Measurements from ENCODE around the gene ELMO1. TPM values are rescaled to one million over a fixed set of nuclear protein-coding genes. Genes with fewer than 3 reads are reported as not detected.

Gene ELMO1
- polyA plus RNA-seq, 1 experiment: not detected

DNA sequence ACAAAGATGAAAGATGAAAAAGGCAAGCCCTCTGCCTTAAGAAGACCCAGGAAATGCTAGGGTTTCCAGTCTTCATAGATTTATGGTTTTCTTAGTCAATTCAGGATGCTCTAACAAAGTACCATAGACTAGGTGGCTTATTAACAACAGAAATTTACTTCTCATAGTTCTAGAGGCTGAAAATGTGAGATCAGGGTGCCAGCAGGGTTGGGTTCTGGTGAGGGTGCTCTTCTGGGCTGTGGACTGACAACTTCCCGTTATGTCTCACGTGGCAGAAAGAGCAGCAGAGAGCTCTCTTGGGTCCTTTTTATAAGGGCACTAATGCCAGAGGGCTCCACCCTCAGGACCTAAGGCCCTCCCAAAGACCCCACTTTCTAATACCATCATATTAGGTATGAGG is 23.7 kb downstream of the ELMO1 start:
- DNase-seq (ENCODE audit: low read depth): no peak
- TF ChIP-seq, protein P1, sequence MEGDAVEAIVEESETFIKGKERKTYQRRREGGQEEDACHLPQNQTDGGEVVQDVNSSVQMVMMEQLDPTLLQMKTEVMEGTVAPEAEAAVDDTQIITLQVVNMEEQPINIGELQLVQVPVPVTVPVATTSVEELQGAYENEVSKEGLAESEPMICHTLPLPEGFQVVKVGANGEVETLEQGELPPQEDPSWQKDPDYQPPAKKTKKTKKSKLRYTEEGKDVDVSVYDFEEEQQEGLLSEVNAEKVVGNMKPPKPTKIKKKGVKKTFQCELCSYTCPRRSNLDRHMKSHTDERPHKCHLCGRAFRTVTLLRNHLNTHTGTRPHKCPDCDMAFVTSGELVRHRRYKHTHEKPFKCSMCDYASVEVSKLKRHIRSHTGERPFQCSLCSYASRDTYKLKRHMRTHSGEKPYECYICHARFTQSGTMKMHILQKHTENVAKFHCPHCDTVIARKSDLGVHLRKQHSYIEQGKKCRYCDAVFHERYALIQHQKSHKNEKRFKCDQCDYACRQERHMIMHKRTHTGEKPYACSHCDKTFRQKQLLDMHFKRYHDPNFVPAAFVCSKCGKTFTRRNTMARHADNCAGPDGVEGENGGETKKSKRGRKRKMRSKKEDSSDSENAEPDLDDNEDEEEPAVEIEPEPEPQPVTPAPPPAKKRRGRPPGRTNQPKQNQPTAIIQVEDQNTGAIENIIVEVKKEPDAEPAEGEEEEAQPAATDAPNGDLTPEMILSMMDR (IDR thresholded peaks at IDR 0.05; ENCODE audit: insufficient read depth, low read depth, low read length): no peak
- Histone ChIP-seq H3K4me3 (ENCODE audit: low read depth, low read length) (no peak overlapping the region), H3K27me3 (ENCODE audit: control insufficient read depth, insufficient read depth, low read length) (no peaks in the 10 kb centered on the region), H3K36me3 (ENCODE audit: control insufficient read depth, insufficient read depth, low read length) (no peaks in the 10 kb centered on the region)
- CTCF ChIA-PET: no interaction called here
- POLR2A ChIA-PET: no interaction called here

DNA sequence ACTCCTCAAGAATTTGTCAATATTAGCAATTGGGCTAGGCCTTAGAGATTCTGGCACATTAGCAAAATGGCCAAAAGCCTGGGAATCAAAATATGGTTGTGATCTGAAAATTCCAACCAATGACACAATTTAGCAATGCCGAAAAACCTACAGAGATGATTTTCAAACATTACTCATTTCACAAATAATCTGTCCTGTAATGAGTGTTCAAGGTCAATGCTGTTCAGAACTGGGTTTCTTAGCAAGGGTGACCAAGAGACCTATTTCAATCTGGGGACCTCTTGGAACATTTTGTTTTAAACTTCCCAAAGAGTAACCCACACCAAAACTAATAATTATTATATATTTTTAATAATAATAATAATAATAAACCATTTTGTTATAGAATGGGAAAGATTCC is 24.1 kb downstream of the ELMO1 start:
- Histone ChIP-seq H3K4me3 (ENCODE audit: low read depth, low read length) (no peak overlapping the region), H3K27me3 (ENCODE audit: control insufficient read depth, insufficient read depth, low read length) (no peaks in the 10 kb centered on the region), H3K36me3 (ENCODE audit: control insufficient read depth, insufficient read depth, low read length) (no peaks in the 10 kb centered on the region)
- ChIA-PET CTCF (no interaction called here), POLR2A (no interaction called here)
- TF ChIP-seq, protein P1 (IDR thresholded peaks at IDR 0.05; ENCODE audit: insufficient read depth, low read depth, low read length): no peak
- no peak for DNase-seq (ENCODE audit: low read depth)

DNA sequence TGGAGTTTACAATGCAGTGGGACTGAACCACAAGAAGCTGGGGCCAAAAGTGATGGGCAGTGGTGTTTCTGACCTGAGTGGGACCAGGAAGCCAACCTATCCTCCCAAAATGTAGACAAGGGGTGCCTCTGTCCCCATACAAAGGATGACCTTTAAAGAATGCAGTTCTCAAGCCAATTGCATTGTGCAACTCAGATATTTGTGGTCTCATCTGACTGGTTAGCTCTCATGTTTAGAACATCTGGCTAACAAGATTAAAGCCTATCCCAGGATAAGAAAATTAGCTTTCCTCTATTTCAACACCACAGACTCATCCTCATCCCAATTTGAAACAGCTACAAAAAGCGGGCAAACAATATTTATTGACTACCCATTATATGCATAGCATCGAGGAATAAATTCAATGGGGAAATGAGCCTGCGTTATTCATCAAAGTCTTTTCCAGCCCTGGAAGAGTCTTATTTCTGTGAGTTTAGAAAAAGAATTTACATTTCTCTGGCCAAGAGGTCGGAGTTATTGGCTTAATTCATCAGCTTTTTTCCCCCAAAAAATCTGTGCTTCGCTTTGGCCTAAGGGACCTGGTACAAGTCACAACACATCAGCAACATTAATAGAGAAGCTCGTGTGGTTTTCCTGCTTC is 26.7 kb downstream of the ELMO1 start:
- H3K4me3 ChIP-seq (ENCODE audit: low read depth, low read length): no peak overlapping the region
- no peak for DNase-seq (ENCODE audit: low read depth)
- POLR2A ChIA-PET: no interaction called here
- H3K36me3 ChIP-seq (ENCODE audit: control insufficient read depth, insufficient read depth, low read length): no peaks in the 10 kb centered on the region
- TF ChIP-seq, protein P1 (IDR thresholded peaks at IDR 0.05; ENCODE audit: insufficient read depth, low read depth, low read length): no peak
- no peaks in the 10 kb centered on the region for H3K27me3 ChIP-seq (ENCODE audit: control insufficient read depth, insufficient read depth, low read length)
- CTCF ChIA-PET: interaction anchor here (0.6 kb wide), 1 partner anchor 47 kb away, joined by 3 read pairs; no protein-coding TSS in a partner anchor

DNA sequence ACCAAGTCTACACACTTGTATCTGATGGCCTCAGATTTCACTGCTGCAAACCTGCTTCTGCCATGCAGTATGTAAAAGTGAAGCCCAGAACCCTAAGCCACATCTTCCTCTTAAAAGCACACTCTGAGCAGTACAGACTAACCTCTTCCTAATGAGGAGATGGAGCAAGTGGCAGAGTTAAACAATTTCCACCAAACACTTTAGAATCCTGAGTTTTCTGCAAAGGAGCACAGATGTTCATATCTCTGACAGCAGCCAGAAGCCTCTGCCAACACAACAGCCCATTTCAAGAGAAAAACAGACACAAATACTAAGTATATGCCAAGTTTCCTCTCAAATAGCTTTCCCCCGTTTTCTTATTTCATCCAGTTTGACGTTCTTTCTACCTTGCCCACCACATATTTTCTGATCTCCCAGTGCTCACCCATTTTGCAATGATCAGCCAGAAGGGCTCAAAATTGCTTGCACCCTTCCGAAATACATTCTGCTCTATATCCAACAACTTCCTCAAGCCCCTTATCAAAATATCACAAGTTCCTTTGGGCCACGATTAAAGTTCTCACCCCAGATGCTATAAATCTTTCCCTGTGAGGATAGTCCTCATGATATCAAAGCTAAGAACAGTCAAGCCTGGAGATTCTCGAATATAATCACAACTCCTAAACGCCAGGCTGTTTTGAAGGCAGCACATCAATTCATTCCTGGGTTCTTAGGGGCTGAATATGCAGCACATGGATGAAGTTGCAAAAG is 27.5 kb downstream of the ELMO1 start:
- Histone ChIP-seq H3K27me3 (ENCODE audit: control insufficient read depth, insufficient read depth, low read length) (no peaks in the 10 kb centered on the region), H3K4me3 (ENCODE audit: low read depth, low read length) (no peak overlapping the region), H3K36me3 (ENCODE audit: control insufficient read depth, insufficient read depth, low read length) (no peaks in the 10 kb centered on the region)
- POLR2A ChIA-PET: no interaction called here
- TF ChIP-seq, protein P1 (IDR thresholded peaks at IDR 0.05; ENCODE audit: insufficient read depth, low read depth, low read length): no peak
- CTCF ChIA-PET: no interaction called here
- no peak for DNase-seq (ENCODE audit: low read depth)

DNA sequence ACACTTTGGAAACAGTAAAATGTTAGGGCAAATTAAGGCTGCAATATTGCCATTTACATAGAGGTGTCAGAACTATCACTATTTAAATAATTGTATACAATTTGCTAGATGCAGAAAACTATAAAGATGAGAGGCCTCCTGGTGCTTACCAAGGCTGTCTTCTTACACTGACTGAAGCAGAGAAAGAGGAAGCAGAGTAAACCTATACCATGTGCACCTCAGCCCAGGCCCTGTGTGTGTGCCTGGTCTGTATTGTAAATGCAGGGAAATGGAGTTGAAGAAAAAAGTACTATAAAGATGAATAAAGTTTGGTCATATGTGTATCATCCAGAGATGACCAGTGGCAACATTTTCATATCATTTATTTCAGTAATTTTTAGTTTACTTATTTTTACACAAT is 29.2 kb downstream of the ELMO1 start:
- H3K27me3 ChIP-seq (ENCODE audit: control insufficient read depth, insufficient read depth, low read length): no peaks in the 10 kb centered on the region
- CTCF ChIA-PET: interaction anchor here (0.8 kb wide), 1 partner anchor 452 kb away, joined by 3 read pairs; no protein-coding TSS in a partner anchor
- no peak for DNase-seq (ENCODE audit: low read depth)
- H3K36me3 ChIP-seq (ENCODE audit: control insufficient read depth, insufficient read depth, low read length): no peaks in the 10 kb centered on the region
- TF ChIP-seq, protein P1 (IDR thresholded peaks at IDR 0.05; ENCODE audit: insufficient read depth, low read depth, low read length): no peak
- no peak overlapping the region for H3K4me3 ChIP-seq (ENCODE audit: low read depth, low read length)
- POLR2A ChIA-PET: no interaction called here

Measured in BJ (cell line).